ENCODE results near the gene ITGB3BP.

ITGB3BP gene

DNA sequence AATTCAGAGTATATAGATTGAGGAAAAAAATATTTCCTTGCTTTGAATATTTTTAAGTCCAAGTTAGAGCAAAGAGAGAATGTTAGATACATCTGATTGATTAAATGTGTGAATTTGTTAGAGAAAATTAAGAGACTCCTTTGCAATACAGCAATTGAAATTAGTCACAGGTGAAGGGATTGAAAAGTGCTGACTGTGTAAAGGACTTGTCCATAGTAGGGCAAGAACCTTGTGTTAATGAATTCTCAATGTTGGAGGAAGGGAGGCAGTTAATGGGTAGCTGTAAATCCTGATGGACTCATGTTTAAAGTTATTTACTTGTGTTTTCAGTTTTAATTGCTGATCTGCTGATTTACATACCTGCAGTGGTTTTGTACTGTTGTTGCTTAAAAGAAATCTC, 117.0 kb downstream of the ITGB3BP start:
- no peak overlapping the region for H2BK15ac ChIP-seq (ENCODE audit: low read depth, poor library complexity, severe bottlenecking)
- no peak overlapping the region for H3K14ac ChIP-seq (ENCODE audit: low read length in 2 of 2)
- H2AFZ ChIP-seq (ENCODE audit: low read depth, low read length) = no peak overlapping the region
- no peak overlapping the region for H3K4me2 ChIP-seq (ENCODE audit: low read length, poor library complexity, severe bottlenecking)
- no peaks in the 10 kb centered on the region for H3K27me3 ChIP-seq (ENCODE audit: control insufficient read depth in 1 of 2, insufficient read depth in 1 of 2, low read length in 2 of 2)
- H2AK5ac ChIP-seq (ENCODE audit: low read length, severe bottlenecking) = no peak overlapping the region
- H3K9ac ChIP-seq (ENCODE audit: low read length) = no peak overlapping the region
- H3K4me3 ChIP-seq (ENCODE audit: insufficient read depth in 1 of 2, low read depth in 1 of 2, low read length in 2 of 2) = no peak overlapping the region
- H3K4me1 ChIP-seq (ENCODE audit: control insufficient read depth, insufficient read depth, low read depth, low read length) = no peaks in the 10 kb centered on the region
- H2BK120ac ChIP-seq (ENCODE audit: low read depth, low read length) = no peak overlapping the region
- no peak overlapping the region for H4K91ac ChIP-seq (ENCODE audit: low read length)
- H3K4ac ChIP-seq (ENCODE audit: low read depth in 1 of 2, low read length in 2 of 2) = no peak overlapping the region
- H3K27ac ChIP-seq (ENCODE audit: low read length, poor library complexity, severe bottlenecking) = no peak overlapping the region
- no peak overlapping the region for H3K23ac ChIP-seq (ENCODE audit: low read length in 2 of 2)
- H3K79me1 ChIP-seq (replicated peaks; ENCODE audit: low read length, poor library complexity, severe bottlenecking) = no peaks in the 10 kb centered on the region
- no peaks in the 10 kb centered on the region for H3K9me3 ChIP-seq (ENCODE audit: control insufficient read depth, low read length)
- H2BK12ac ChIP-seq (ENCODE audit: low read length in 2 of 2) = no peak overlapping the region
- no peak for DNase-seq
- peaks cover 0 to 19% of the 10 kb centered on the region in 2 experiments for H3K36me3 ChIP-seq (ENCODE audit: control insufficient read depth in 1 of 2, insufficient read depth in 2 of 2, low read depth in 1 of 2, low read length in 2 of 2)
- no peak overlapping the region for H4K8ac ChIP-seq (ENCODE audit: low read length)
- H2BK5ac ChIP-seq (ENCODE audit: low read depth, low read length, poor library complexity, severe bottlenecking) = no peak overlapping the region
- no peak overlapping the region for H3K18ac ChIP-seq (ENCODE audit: low read depth in 1 of 2, low read length in 2 of 2)

DNA sequence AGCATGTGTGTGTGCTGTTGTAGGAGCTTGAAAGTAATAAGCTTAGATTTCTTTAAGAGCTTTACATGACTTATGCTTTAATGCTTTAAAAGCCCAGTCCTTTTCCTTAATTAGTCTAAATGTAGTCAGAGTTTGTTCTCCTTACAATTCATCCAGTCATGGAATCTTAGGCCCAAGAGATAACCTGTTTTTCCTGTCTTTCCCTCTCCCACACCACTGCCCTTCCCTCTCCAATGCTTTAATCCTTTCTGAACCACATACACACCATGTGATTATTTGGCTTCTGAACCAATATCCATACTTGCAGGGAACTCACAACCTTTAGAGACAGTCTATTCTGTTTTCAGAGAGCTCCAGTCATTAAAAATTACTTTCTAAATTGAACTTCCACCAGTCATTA, 118.0 kb downstream of the ITGB3BP start:
- no peak overlapping the region for H4K91ac ChIP-seq (ENCODE audit: low read length)
- no peak overlapping the region for H3K4ac ChIP-seq (ENCODE audit: low read depth in 1 of 2, low read length in 2 of 2)
- no peak overlapping the region for H3K23ac ChIP-seq (ENCODE audit: low read length in 2 of 2)
- H3K4me3 ChIP-seq (ENCODE audit: insufficient read depth in 1 of 2, low read depth in 1 of 2, low read length in 2 of 2) = no peak overlapping the region
- no peaks in the 10 kb centered on the region for H3K9me3 ChIP-seq (ENCODE audit: control insufficient read depth, low read length)
- H3K27me3 ChIP-seq (ENCODE audit: control insufficient read depth in 1 of 2, insufficient read depth in 1 of 2, low read length in 2 of 2) = no peaks in the 10 kb centered on the region
- no peak overlapping the region for H3K4me2 ChIP-seq (ENCODE audit: low read length, poor library complexity, severe bottlenecking)
- no peak overlapping the region for H2BK12ac ChIP-seq (ENCODE audit: low read length in 2 of 2)
- H2BK120ac ChIP-seq (ENCODE audit: low read depth, low read length) = no peak overlapping the region
- no peak overlapping the region for H2AFZ ChIP-seq (ENCODE audit: low read depth, low read length)
- no peak overlapping the region for H2AK5ac ChIP-seq (ENCODE audit: low read length, severe bottlenecking)
- DNase-seq = no peak
- no peak overlapping the region for H2BK15ac ChIP-seq (ENCODE audit: low read depth, poor library complexity, severe bottlenecking)
- H3K9ac ChIP-seq (ENCODE audit: low read length) = no peak overlapping the region
- no peaks in the 10 kb centered on the region for H3K4me1 ChIP-seq (ENCODE audit: control insufficient read depth, insufficient read depth, low read depth, low read length)
- no peaks in the 10 kb centered on the region for H3K79me1 ChIP-seq (replicated peaks; ENCODE audit: low read length, poor library complexity, severe bottlenecking)
- no peak overlapping the region for H3K18ac ChIP-seq (ENCODE audit: low read depth in 1 of 2, low read length in 2 of 2)
- no peak overlapping the region for H3K14ac ChIP-seq (ENCODE audit: low read length in 2 of 2)
- no peak overlapping the region for H4K8ac ChIP-seq (ENCODE audit: low read length)
- no peak overlapping the region for H2BK5ac ChIP-seq (ENCODE audit: low read depth, low read length, poor library complexity, severe bottlenecking)
- peaks cover 0 to 19% of the 10 kb centered on the region in 2 experiments for H3K36me3 ChIP-seq (ENCODE audit: control insufficient read depth in 1 of 2, insufficient read depth in 2 of 2, low read depth in 1 of 2, low read length in 2 of 2)
- no peak overlapping the region for H3K27ac ChIP-seq (ENCODE audit: low read length, poor library complexity, severe bottlenecking)

DNA sequence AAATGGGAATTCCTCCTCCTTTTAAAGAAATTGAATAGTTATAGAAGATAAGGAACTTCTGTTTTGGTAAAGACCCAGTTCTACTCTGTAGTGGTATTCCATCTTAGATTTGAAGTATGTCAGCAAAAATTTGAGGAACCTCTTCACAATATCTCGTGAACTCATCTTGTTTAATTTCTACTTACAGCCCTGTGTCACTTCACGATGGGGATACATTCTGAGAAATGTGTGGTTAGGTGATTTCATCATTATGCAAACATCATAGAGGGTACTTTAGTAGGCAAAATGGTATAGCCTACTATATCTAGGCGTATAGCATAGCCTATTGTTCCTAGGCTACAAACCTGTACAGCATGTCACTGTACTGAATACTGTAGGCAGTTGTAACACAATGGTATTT, 119.6 kb downstream of the ITGB3BP start:
- Histone ChIP-seq H3K4ac (ENCODE audit: low read depth in 1 of 2, low read length in 2 of 2) (no peak overlapping the region), H2AK5ac (ENCODE audit: low read length, severe bottlenecking) (no peak overlapping the region), H3K27me3 (ENCODE audit: control insufficient read depth in 1 of 2, insufficient read depth in 1 of 2, low read length in 2 of 2) (no peaks in the 10 kb centered on the region), H2BK5ac (ENCODE audit: low read depth, low read length, poor library complexity, severe bottlenecking) (no peak overlapping the region), H3K9me3 (ENCODE audit: control insufficient read depth, low read length) (peaks cover 5% of the 10 kb centered on the region), H3K4me1 (ENCODE audit: control insufficient read depth, insufficient read depth, low read depth, low read length) (no peaks in the 10 kb centered on the region), H3K14ac (ENCODE audit: low read length in 2 of 2) (no peak overlapping the region), H3K18ac (ENCODE audit: low read depth in 1 of 2, low read length in 2 of 2) (no peak overlapping the region), H3K27ac (ENCODE audit: low read length, poor library complexity, severe bottlenecking) (no peak overlapping the region), H3K4me2 (ENCODE audit: low read length, poor library complexity, severe bottlenecking) (no peak overlapping the region), H4K91ac (ENCODE audit: low read length) (no peak overlapping the region), H2BK15ac (ENCODE audit: low read depth, poor library complexity, severe bottlenecking) (no peak overlapping the region), H2BK120ac (ENCODE audit: low read depth, low read length) (no peak overlapping the region), H3K36me3 (ENCODE audit: control insufficient read depth in 1 of 2, insufficient read depth in 2 of 2, low read depth in 1 of 2, low read length in 2 of 2) (peaks cover 0 to 27% of the 10 kb centered on the region in 2 experiments), H2AFZ (ENCODE audit: low read depth, low read length) (no peak overlapping the region), H3K9ac (ENCODE audit: low read length) (no peak overlapping the region), H3K4me3 (ENCODE audit: insufficient read depth in 1 of 2, low read depth in 1 of 2, low read length in 2 of 2) (no peak overlapping the region), H3K23ac (ENCODE audit: low read length in 2 of 2) (no peak overlapping the region), H3K79me1 (replicated peaks; ENCODE audit: low read length, poor library complexity, severe bottlenecking) (no peaks in the 10 kb centered on the region), H4K8ac (ENCODE audit: low read length) (no peak overlapping the region), H2BK12ac (ENCODE audit: low read length in 2 of 2) (no peak overlapping the region)
- DNase-seq = no peak
- 100% methylated on average over 1 of the region's 3 CpGs for WGBS

DNA sequence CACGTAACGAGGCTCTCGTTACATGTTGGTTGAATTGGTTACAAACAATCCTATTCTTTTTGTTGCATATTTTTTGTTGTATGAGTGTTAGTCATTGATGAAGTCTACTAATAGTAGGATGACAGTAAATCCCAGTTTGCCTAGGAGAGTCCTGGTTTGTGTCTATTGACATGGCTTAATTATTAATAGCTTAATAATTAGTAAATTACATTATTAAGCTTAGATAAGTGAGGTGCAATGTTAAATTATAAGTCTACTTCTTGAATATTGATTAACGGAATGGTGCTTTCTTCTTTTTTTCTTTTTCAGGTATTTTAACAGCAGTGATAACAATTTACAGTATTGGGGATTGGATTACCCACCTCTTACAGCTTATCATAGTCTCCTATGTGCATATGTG, 121.1 kb downstream of the ITGB3BP start:
- no peak overlapping the region for H3K4ac ChIP-seq (ENCODE audit: low read depth in 1 of 2, low read length in 2 of 2)
- H3K4me1 ChIP-seq (ENCODE audit: control insufficient read depth, insufficient read depth, low read depth, low read length) = no peaks in the 10 kb centered on the region
- H3K27me3 ChIP-seq (ENCODE audit: control insufficient read depth in 1 of 2, insufficient read depth in 1 of 2, low read length in 2 of 2) = no peaks in the 10 kb centered on the region
- H3K14ac ChIP-seq (ENCODE audit: low read length in 2 of 2) = no peak overlapping the region
- H3K79me1 ChIP-seq (replicated peaks; ENCODE audit: low read length, poor library complexity, severe bottlenecking) = no peaks in the 10 kb centered on the region
- H2BK120ac ChIP-seq (ENCODE audit: low read depth, low read length) = no peak overlapping the region
- no peak overlapping the region for H2BK15ac ChIP-seq (ENCODE audit: low read depth, poor library complexity, severe bottlenecking)
- H2AFZ ChIP-seq (ENCODE audit: low read depth, low read length) = no peak overlapping the region
- no peak overlapping the region for H3K18ac ChIP-seq (ENCODE audit: low read depth in 1 of 2, low read length in 2 of 2)
- no peak overlapping the region for H3K4me2 ChIP-seq (ENCODE audit: low read length, poor library complexity, severe bottlenecking)
- no peak overlapping the region for H2BK5ac ChIP-seq (ENCODE audit: low read depth, low read length, poor library complexity, severe bottlenecking)
- no peak overlapping the region for H3K4me3 ChIP-seq (ENCODE audit: insufficient read depth in 1 of 2, low read depth in 1 of 2, low read length in 2 of 2)
- no peak overlapping the region for H2AK5ac ChIP-seq (ENCODE audit: low read length, severe bottlenecking)
- H4K8ac ChIP-seq (ENCODE audit: low read length) = no peak overlapping the region
- H3K36me3 ChIP-seq (ENCODE audit: control insufficient read depth in 1 of 2, insufficient read depth in 2 of 2, low read depth in 1 of 2, low read length in 2 of 2) = peaks cover 0 to 27% of the 10 kb centered on the region in 2 experiments
- H3K9ac ChIP-seq (ENCODE audit: low read length) = no peak overlapping the region
- peaks cover 5% of the 10 kb centered on the region for H3K9me3 ChIP-seq (ENCODE audit: control insufficient read depth, low read length)
- no peak overlapping the region for H3K23ac ChIP-seq (ENCODE audit: low read length in 2 of 2)
- H3K27ac ChIP-seq (ENCODE audit: low read length, poor library complexity, severe bottlenecking) = no peak overlapping the region
- no peak for DNase-seq
- no peak overlapping the region for H4K91ac ChIP-seq (ENCODE audit: low read length)
- WGBS = 100% methylated on average over 3 of the region's 4 CpGs
- no peak overlapping the region for H2BK12ac ChIP-seq (ENCODE audit: low read length in 2 of 2)

Measured in mesenchymal stem cell (in vitro differentiated cells and primary cell).